HCT116 (cell line): Measurements from ENCODE around the gene MTMR12. TPM values are rescaled to one million over a fixed set of nuclear protein-coding genes. Genes with fewer than 3 reads are reported as not detected.

Experiments used
- ATAC-seq: fragments of 200-7000 bp; cut with Tn5 transposase; 2 replicates; pipeline ENCODE4 v1.9.1; 2020; ENCODE audit warnings: mild to moderate bottlenecking, moderate library complexity
- BruUV-seq: library from RNA; stranded (reverse); fragments of 400-500 nt; replicated peaks from 2 replicates; lab custom pipeline; 2021; lab: Mats Ljungman, UMichigan
- CTCF ChIA-PET: fragments of 300-600 bp; sonication (Branson Sonifier 250); formaldehyde crosslinking; loops from one replicate; lab custom pipeline; 2021; ENCODE audit warnings: antibody characterized with exemption; lab: Charles Lee
- POLR2A ChIA-PET: fragments of 300-600, 350-600 bp; sonication (Branson Sonifier 250); formaldehyde crosslinking; loops from one replicate; lab custom pipeline; 2021; ENCODE audit warnings: antibody characterized with exemption; lab: Charles Lee
- RAD21 ChIA-PET, 2 experiments: fragments of 300-600 bp; sonication (Branson Sonifier 250); formaldehyde crosslinking; loops; one replicate each; lab custom pipeline; 2023; ENCODE audit warnings: low total read pairs in 2 of 2; ENCODE audit not compliant: uncharacterized antibody in 2 of 2, unreplicated experiment in 2 of 2, low non-redundant PET in 1 of 2; lab: Charles Lee
- DNase-seq: peaks from one replicate; pipeline ENCODE4 v3.0.0-alpha.2; 2010; ENCODE audit warnings: low read depth, low spot score
- H2AFZ ChIP-seq: fragments of 200-600 bp; shearing (Covaris generic), sonication (generic); 2 replicates; pipeline ENCODE4 v1.6.1; 2017; ENCODE audit warnings: low read depth, mixed run types, mixed read lengths, antibody characterized with exemption, low read length; ENCODE audit not compliant: poor library complexity, severe bottlenecking
- H3K27ac ChIP-seq: 2 replicates; pipeline ENCODE4 v1.5.1; 2012; ENCODE audit warnings: low read depth, low read length
- H3K27me3 ChIP-seq: fragments of 200-600 bp; sonication (generic); 2 replicates; pipeline ENCODE4 v1.6.1; 2016; ENCODE audit warnings: mixed run types, low read length, mixed read lengths; ENCODE audit not compliant: insufficient read depth
- H3K36me3 ChIP-seq, 2 experiments: fragments of 200-500 bp in 1 of 2; fragments of 200-600 bp in 1 of 2; sonication (Bioruptor generic) in 1 of 2; sonication (generic) in 1 of 2; 2 replicates each; pipeline versions ENCODE4 v1.5.1 to v1.6.1; 2014 to 2016; ENCODE audit warnings: low read length in 2 of 2, inconsistent platforms in 1 of 2, mixed read lengths in 1 of 2, mixed run types in 1 of 2; ENCODE audit not compliant: insufficient read depth in 2 of 2, control insufficient read depth in 1 of 2
- H3K4me1 ChIP-seq, 2 experiments: fragments of 200-600 bp in 1 of 2; sonication (generic) in 1 of 2; 2 replicates each; pipeline versions ENCODE4 v1.5.1 to v1.6.1; 2012 to 2017; ENCODE audit warnings: low read length in 2 of 2, inconsistent platforms in 1 of 2, mild to moderate bottlenecking in 1 of 2, mixed read lengths in 1 of 2, mixed run types in 1 of 2, moderate library complexity in 1 of 2; ENCODE audit not compliant: insufficient read depth in 2 of 2, control insufficient read depth in 1 of 2
- H3K4me2 ChIP-seq: fragments of 200-600 bp; sonication (generic); 2 replicates; pipeline ENCODE4 v1.6.1; 2017; ENCODE audit warnings: mixed run types, low read length, mixed read lengths
- H3K4me3 ChIP-seq, 2 experiments: fragments of 200-600 bp in 1 of 2; sonication (generic) in 1 of 2; replicated peaks in 1 of 2; 2 replicates each; pipeline ENCODE4 v1.5.1; 2011 to 2016; ENCODE audit warnings: low read length in 2 of 2, control low read depth in 1 of 2, low read depth in 1 of 2, mild to moderate bottlenecking in 1 of 2, mixed read lengths in 1 of 2, mixed run types in 1 of 2
- H3K79me2 ChIP-seq: fragments of 200-600 bp; sonication (generic); 2 replicates; pipeline ENCODE4 v1.6.1; 2017; ENCODE audit warnings: mild to moderate bottlenecking, mixed run types, low read length, moderate library complexity, mixed read lengths; ENCODE audit not compliant: insufficient read depth
- H3K9ac ChIP-seq: fragments of 200-600 bp; sonication (generic); 2 replicates; pipeline ENCODE4 v1.6.1; 2016; ENCODE audit warnings: low read length, mixed read lengths
- H3K9me2 ChIP-seq: fragments of 200-600 bp; sonication (generic), shearing (Covaris generic); 2 replicates; pipeline ENCODE4 v1.6.1; 2017; ENCODE audit warnings: mixed run types, mild to moderate bottlenecking, moderate library complexity; ENCODE audit not compliant: insufficient read depth
- H3K9me3 ChIP-seq, 2 experiments: fragments of 200-500 bp in 1 of 2; fragments of 200-600 bp in 1 of 2; sonication (Bioruptor generic) in 1 of 2; sonication (generic) in 1 of 2; 2 replicates each; pipeline ENCODE4 v1.6.1; 2014 to 2017; ENCODE audit warnings: low read length in 2 of 2, mixed read lengths in 2 of 2, inconsistent platforms in 1 of 2, low read depth in 1 of 2, mild to moderate bottlenecking in 1 of 2, mixed run types in 1 of 2, moderate library complexity in 1 of 2; ENCODE audit not compliant: control insufficient read depth in 1 of 2, insufficient read depth in 1 of 2
- H4K20me1 ChIP-seq: fragments of 200-600 bp; sonication (generic), shearing (Covaris generic); 2 replicates; pipeline ENCODE4 v1.6.1; 2017; ENCODE audit warnings: mixed run types, mild to moderate bottlenecking, moderate library complexity; ENCODE audit not compliant: insufficient read depth
- CBX3 ChIP-seq: IDR thresholded peaks from 2 replicates; pipeline ENCODE4 v1.6.1; 2012; ENCODE audit warnings: low read depth
- CEBPB ChIP-seq: IDR thresholded peaks from 2 replicates; pipeline ENCODE4 v1.6.1; 2012; ENCODE audit warnings: low read depth
- EGR1 ChIP-seq: IDR thresholded peaks from 2 replicates; pipeline ENCODE4 v1.6.1; 2012; ENCODE audit warnings: low read depth
- EZH2 ChIP-seq: fragments of 200-600 bp; sonication (generic); IDR thresholded peaks from 2 replicates; pipeline ENCODE4 v1.6.1; 2017; ENCODE audit warnings: antibody characterized with exemption, mixed run types
- EZH2phosphoT487 ChIP-seq: fragments of 200-600 bp; IDR thresholded peaks from 2 replicates; pipeline ENCODE4 v1.6.1; 2018; ENCODE audit warnings: antibody characterized with exemption, borderline replicate concordance
- FOSL1 ChIP-seq: IDR thresholded peaks from 2 replicates; pipeline ENCODE4 v1.6.1; 2012; ENCODE audit warnings: low read depth
- JUND ChIP-seq: IDR thresholded peaks from 2 replicates; pipeline ENCODE4 v1.6.1; 2012
- MAX ChIP-seq: IDR thresholded peaks from 2 replicates; pipeline ENCODE4 v1.6.1; 2012
- POLR2A ChIP-seq: IDR thresholded peaks from 2 replicates; pipeline ENCODE4 v1.7.0; 2011; ENCODE audit warnings: borderline replicate concordance; ENCODE audit not compliant: insufficient read depth, insufficient read length; ENCODE audit errors: extremely low read depth
- POLR2AphosphoS5 ChIP-seq: IDR thresholded peaks from 2 replicates; pipeline ENCODE4 v1.6.1; 2011; ENCODE audit warnings: mild to moderate bottlenecking, low read depth, low read length, moderate library complexity
- SIN3A ChIP-seq: IDR thresholded peaks from 2 replicates; pipeline ENCODE4 v1.6.1; 2012; ENCODE audit warnings: low read depth
- SRF ChIP-seq: IDR thresholded peaks from 2 replicates; pipeline ENCODE4 v1.6.1; 2012; ENCODE audit warnings: low read depth
- TCF7L2 ChIP-seq: IDR thresholded peaks from 2 replicates; pipeline ENCODE4 v1.7.0; 2011; ENCODE audit warnings: borderline replicate concordance, inconsistent platforms; ENCODE audit not compliant: insufficient read depth, insufficient read length; ENCODE audit errors: extremely low read depth
- YY1 ChIP-seq: IDR thresholded peaks from 2 replicates; pipeline ENCODE4 v1.6.1; 2011; ENCODE audit warnings: low read length, low read depth, moderate library complexity, mild to moderate bottlenecking; ENCODE audit not compliant: insufficient replicate concordance; ENCODE audit errors: extremely low read depth
- ZBTB33 ChIP-seq: IDR thresholded peaks from 2 replicates; pipeline ENCODE4 v1.6.1; 2011; ENCODE audit warnings: mild to moderate bottlenecking, low read length, moderate library complexity; ENCODE audit not compliant: insufficient replicate concordance; ENCODE audit errors: extremely low read depth
- ZFX ChIP-seq: fragments of 450-650 bp; IDR thresholded peaks from 2 replicates; pipeline ENCODE4 v1.6.1; 2017
- intact Hi-C: fragments of 100-400 bp; cut with micrococcal nuclease; formaldehyde crosslinking; loops from 2 replicates; pipeline ENCODE4 v1.10.0; 2022
- total RNA-seq: library from RNA; stranded (reverse); gene quantifications from one replicate; pipeline ENCODE4 v1.2.1, GENCODE V29; 2021; ENCODE audit not compliant: unreplicated experiment
- TF ChIP-seq, protein P1 (sequence below), 3 experiments: fragments of 200-600 bp in 1 of 3; sonication (generic) in 1 of 3; IDR thresholded peaks in 2 of 3; conservative IDR thresholded peaks in 1 of 3; 2 replicates each; pipeline ENCODE4 v1.5.1; 2012 to 2017; ENCODE audit warnings: low read depth in 2 of 3, low read length in 2 of 3, antibody characterized with exemption in 1 of 3, borderline replicate concordance in 1 of 3, control low read depth in 1 of 3, mild to moderate bottlenecking in 1 of 3, mixed read lengths in 1 of 3, mixed run types in 1 of 3, moderate library complexity in 1 of 3; ENCODE audit not compliant: insufficient read depth in 1 of 3
- TF ChIP-seq, protein P2 (sequence below): IDR thresholded peaks from 2 replicates; pipeline ENCODE4 v1.6.1; 2012
- TF ChIP-seq, protein P3 (sequence below): IDR thresholded peaks from 2 replicates; pipeline ENCODE4 v1.6.1; 2012; ENCODE audit warnings: low read depth

The MTMR12 gene
- total RNA-seq, 1 experiment from 2014 or later: 27.3 TPM

DNA sequence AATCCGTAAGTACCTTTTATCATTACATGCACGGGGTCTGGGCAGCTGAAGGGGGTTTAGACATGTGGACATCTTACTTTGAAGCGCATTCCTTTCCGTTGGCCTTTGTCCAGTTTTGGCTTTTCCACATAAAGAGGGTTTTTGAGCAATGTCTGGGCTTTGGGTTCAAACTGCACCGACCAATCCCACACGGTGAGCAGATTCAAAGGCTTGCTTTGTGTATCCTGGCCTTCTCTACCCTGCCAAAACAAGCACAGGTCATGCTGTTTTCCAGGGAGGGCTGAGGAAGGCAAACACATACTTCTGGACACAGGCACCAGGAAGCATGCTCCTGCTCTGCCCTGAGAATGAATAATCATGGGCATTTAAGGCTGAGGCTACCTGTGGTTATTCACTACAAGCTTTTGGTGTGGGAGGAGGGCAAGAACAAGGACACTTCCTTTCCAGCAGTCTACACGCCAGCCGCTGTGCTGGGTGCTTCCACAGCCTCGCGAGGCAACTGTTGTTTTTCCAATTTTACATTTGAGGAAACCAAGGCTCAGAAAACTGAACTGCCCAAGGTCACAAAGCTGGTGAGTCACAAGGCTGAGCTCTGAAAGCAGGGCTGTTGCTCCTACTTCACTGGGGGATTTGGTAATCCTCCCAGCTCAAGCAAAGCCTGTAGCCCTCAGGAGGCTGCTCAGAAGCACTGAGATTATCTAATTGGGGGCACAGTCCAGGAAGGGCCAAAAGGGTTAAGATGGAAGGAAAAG, 78.9 kb downstream of the MTMR12 start:
- BruUV-seq: no TSS peak
- no peaks in the 10 kb centered on the region for H3K9me3 ChIP-seq
- H3K36me3 ChIP-seq: peaks cover 0 to 9% of the 10 kb centered on the region in 2 experiments; a peak in 3 of 4 replicates
- CTCF ChIA-PET: interaction anchor here (1.0 to 4.9 kb wide), 3 partner anchors 95 to 356 kb away, joined by 3 to 40 read pairs (median 8); no protein-coding TSS in a partner anchor
- POLR2A ChIA-PET: no interaction called here
- H3K79me2 ChIP-seq: no peaks in the 10 kb centered on the region
- intact Hi-C loops: loop anchor here (2.0 to 5.0 kb wide), 3 partner anchors 358 to 947 kb away; no protein-coding TSS in a partner anchor
- no peak overlapping the region for H2AFZ ChIP-seq
- 0 out of 2 replicates have a peak overlapping the region, but pooled peaks have one; percentile 17 for H3K27ac ChIP-seq
- peaks cover 0 to 10% of the 10 kb centered on the region in 2 experiments; a peak in 2 of 4 replicates for H3K4me1 ChIP-seq
- ATAC-seq (no peak), DNase-seq (no peak)
- H3K27me3 ChIP-seq: no peaks in the 10 kb centered on the region
- no peak overlapping the region for H3K9ac ChIP-seq
- no peaks in the 10 kb centered on the region for H4K20me1 ChIP-seq
- RAD21 ChIA-PET: no interaction called here
- no peak overlapping the region for H3K4me2 ChIP-seq
- H3K4me3 ChIP-seq: no peak overlapping the region
- no peaks in the 10 kb centered on the region for H3K9me2 ChIP-seq
- no peak for TF ChIP-seq ZBTB33
- no peak for TF ChIP-seq MAX
- TF ChIP-seq JUND: no peak
- no peak for TF ChIP-seq FOSL1
- TF ChIP-seq SRF: no peak
- TF ChIP-seq, protein P1, sequence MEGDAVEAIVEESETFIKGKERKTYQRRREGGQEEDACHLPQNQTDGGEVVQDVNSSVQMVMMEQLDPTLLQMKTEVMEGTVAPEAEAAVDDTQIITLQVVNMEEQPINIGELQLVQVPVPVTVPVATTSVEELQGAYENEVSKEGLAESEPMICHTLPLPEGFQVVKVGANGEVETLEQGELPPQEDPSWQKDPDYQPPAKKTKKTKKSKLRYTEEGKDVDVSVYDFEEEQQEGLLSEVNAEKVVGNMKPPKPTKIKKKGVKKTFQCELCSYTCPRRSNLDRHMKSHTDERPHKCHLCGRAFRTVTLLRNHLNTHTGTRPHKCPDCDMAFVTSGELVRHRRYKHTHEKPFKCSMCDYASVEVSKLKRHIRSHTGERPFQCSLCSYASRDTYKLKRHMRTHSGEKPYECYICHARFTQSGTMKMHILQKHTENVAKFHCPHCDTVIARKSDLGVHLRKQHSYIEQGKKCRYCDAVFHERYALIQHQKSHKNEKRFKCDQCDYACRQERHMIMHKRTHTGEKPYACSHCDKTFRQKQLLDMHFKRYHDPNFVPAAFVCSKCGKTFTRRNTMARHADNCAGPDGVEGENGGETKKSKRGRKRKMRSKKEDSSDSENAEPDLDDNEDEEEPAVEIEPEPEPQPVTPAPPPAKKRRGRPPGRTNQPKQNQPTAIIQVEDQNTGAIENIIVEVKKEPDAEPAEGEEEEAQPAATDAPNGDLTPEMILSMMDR (IDR thresholded peaks at IDR 0.05 in 2 of 3, conservative IDR thresholded peaks at IDR 0.05 in 1 of 3; ENCODE audit: borderline replicate concordance in 1 of 3, insufficient read depth in 1 of 3, low read depth in 2 of 3, low read length in 2 of 3): no peak
- TF ChIP-seq EGR1: no peak
- TF ChIP-seq EZH2: no peak
- TF ChIP-seq POLR2AphosphoS5: no peak
- no peak for TF ChIP-seq ZFX
- TF ChIP-seq SIN3A: no peak
- TF ChIP-seq, protein P2, sequence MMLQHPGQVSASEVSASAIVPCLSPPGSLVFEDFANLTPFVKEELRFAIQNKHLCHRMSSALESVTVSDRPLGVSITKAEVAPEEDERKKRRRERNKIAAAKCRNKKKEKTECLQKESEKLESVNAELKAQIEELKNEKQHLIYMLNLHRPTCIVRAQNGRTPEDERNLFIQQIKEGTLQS: no peak
- TF ChIP-seq, protein P3, sequence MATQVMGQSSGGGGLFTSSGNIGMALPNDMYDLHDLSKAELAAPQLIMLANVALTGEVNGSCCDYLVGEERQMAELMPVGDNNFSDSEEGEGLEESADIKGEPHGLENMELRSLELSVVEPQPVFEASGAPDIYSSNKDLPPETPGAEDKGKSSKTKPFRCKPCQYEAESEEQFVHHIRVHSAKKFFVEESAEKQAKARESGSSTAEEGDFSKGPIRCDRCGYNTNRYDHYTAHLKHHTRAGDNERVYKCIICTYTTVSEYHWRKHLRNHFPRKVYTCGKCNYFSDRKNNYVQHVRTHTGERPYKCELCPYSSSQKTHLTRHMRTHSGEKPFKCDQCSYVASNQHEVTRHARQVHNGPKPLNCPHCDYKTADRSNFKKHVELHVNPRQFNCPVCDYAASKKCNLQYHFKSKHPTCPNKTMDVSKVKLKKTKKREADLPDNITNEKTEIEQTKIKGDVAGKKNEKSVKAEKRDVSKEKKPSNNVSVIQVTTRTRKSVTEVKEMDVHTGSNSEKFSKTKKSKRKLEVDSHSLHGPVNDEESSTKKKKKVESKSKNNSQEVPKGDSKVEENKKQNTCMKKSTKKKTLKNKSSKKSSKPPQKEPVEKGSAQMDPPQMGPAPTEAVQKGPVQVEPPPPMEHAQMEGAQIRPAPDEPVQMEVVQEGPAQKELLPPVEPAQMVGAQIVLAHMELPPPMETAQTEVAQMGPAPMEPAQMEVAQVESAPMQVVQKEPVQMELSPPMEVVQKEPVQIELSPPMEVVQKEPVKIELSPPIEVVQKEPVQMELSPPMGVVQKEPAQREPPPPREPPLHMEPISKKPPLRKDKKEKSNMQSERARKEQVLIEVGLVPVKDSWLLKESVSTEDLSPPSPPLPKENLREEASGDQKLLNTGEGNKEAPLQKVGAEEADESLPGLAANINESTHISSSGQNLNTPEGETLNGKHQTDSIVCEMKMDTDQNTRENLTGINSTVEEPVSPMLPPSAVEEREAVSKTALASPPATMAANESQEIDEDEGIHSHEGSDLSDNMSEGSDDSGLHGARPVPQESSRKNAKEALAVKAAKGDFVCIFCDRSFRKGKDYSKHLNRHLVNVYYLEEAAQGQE: no peak
- no peak for TF ChIP-seq TCF7L2
- no peak for TF ChIP-seq POLR2A
- TF ChIP-seq EZH2phosphoT487: no peak
- TF ChIP-seq YY1: no peak
- TF ChIP-seq CBX3: no peak
- TF ChIP-seq CEBPB: no peak
